Keratinocyte (primary cell): Measurements from ENCODE around the gene MINPP1. TPM values are rescaled to one million over a fixed set of nuclear protein-coding genes. Genes with fewer than 3 reads are reported as not detected.
"Not testable (repeated sequence)": the region's sequence is repeated elsewhere in the genome, so short reads cannot be mapped to it uniquely, and the experiment has no call there.

Source experiments
- DNase-seq: peaks from one replicate; pipeline ENCODE4 v3.0.0-alpha.2; 2011; ENCODE audit warnings: low read depth, missing footprints, low spot score
- FAIRE-seq: peaks from 2 replicates; lab custom pipeline; 2011; peaks lifted over from hg19 to GRCh38; lab: Jason Lieb, UNC
- H2AFZ ChIP-seq: 2 replicates; pipeline ENCODE4 v1.6.0; 2012; ENCODE audit warnings: low read length, control low read depth, inconsistent platforms; ENCODE audit not compliant: control insufficient read depth
- H3K27ac ChIP-seq: 2 replicates; pipeline ENCODE4 v1.5.1; 2011; ENCODE audit warnings: low read length; ENCODE audit not compliant: control insufficient read depth, insufficient read depth
- H3K27me3 ChIP-seq: 3 replicates; pipeline ENCODE4 v1.6.0; 2011; ENCODE audit warnings: low read length; ENCODE audit not compliant: control insufficient read depth, insufficient read depth; ENCODE audit errors: extremely low read depth
- H3K36me3 ChIP-seq, 2 experiments: 2 replicates in 1 of 2; 3 replicates in 1 of 2; pipeline ENCODE4 v1.5.1; 2011; ENCODE audit warnings: low read length in 2 of 2, mild to moderate bottlenecking in 1 of 2; ENCODE audit not compliant: control insufficient read depth in 2 of 2, insufficient read depth in 2 of 2; ENCODE audit errors: extremely low read depth in 1 of 2
- H3K4me1 ChIP-seq: 3 replicates; pipeline ENCODE4 v1.5.1; 2011; ENCODE audit warnings: low read length; ENCODE audit not compliant: control insufficient read depth, insufficient read depth; ENCODE audit errors: extremely low read depth
- H3K4me2 ChIP-seq: 3 replicates; pipeline ENCODE4 v1.6.0; 2011; ENCODE audit warnings: low read depth, low read length; ENCODE audit not compliant: control insufficient read depth, insufficient read depth; ENCODE audit errors: extremely low read depth
- H3K4me3 ChIP-seq, 3 experiments: fragments of 200-600 bp in 1 of 3; sonication (generic) in 1 of 3; 2 replicates in 2 of 3; 3 replicates in 1 of 3; pipeline ENCODE4 v1.5.1; 2011 to 2016; ENCODE audit warnings: low read length in 3 of 3, mild to moderate bottlenecking in 3 of 3, control low read depth in 2 of 3, inconsistent platforms in 1 of 3, low read depth in 1 of 3, mixed read lengths in 1 of 3, mixed run types in 1 of 3, moderate library complexity in 1 of 3; ENCODE audit not compliant: control insufficient read depth in 2 of 3, insufficient read depth in 2 of 3; ENCODE audit errors: extremely low read depth in 1 of 3
- H3K79me2 ChIP-seq: 2 replicates; pipeline ENCODE4 v1.6.0; 2012; ENCODE audit warnings: low read length; ENCODE audit not compliant: control insufficient read depth, insufficient read depth
- H3K9ac ChIP-seq: 3 replicates; pipeline ENCODE4 v1.6.0; 2011; ENCODE audit warnings: low read length; ENCODE audit not compliant: control insufficient read depth, insufficient read depth; ENCODE audit errors: extremely low read depth
- H3K9me1 ChIP-seq: 3 replicates; pipeline ENCODE4 v1.6.0; 2011; ENCODE audit warnings: low read length; ENCODE audit not compliant: control insufficient read depth, insufficient read depth; ENCODE audit errors: extremely low read depth
- H3K9me3 ChIP-seq: 2 replicates; pipeline ENCODE4 v1.5.1; 2012; ENCODE audit warnings: low read depth, low read length; ENCODE audit not compliant: control insufficient read depth
- H4K20me1 ChIP-seq: 3 replicates; pipeline ENCODE4 v1.6.0; 2011; ENCODE audit warnings: low read length; ENCODE audit not compliant: control insufficient read depth, insufficient read depth; ENCODE audit errors: extremely low read depth
- EZH2 ChIP-seq: IDR thresholded peaks from one replicate; pipeline ENCODE4 v1.6.1; 2012; ENCODE audit warnings: inconsistent platforms, mild to moderate bottlenecking, low read length, moderate library complexity
- dilution Hi-C: fragments of 300-500 bp; cut with MboI; formaldehyde crosslinking; loops from one replicate; pipeline ENCODE4 v1.7.0; 2020; ENCODE audit warnings: low sequenced_read_pairs; ENCODE audit not compliant: extremely low pct_ligation_motif_present
- polyA minus RNA-seq, 3 experiments: library from RNA; depleted of rRNA, polyadenylated mRNA; stranded (reverse); fragments of >200 nt; gene quantifications; 1 replicate in 1 of 3; 2 replicates in 1 of 3; 3 replicates in 1 of 3; pipeline ENCODE4 v1.2.3, GENCODE V29; 2011
- polyA plus RNA-seq, 5 experiments: library from polyadenylated mRNA; depleted of rRNA in 3 of 5; stranded (reverse) in 3 of 5; stranded (forward) in 1 of 5; unstranded in 1 of 5; fragments of >200 nt; gene quantifications; 1 replicate in 1 of 5; 2 replicates in 3 of 5; 3 replicates in 1 of 5; pipeline versions ENCODE4 v1.2.1 to v1.2.3, GENCODE V29; 2011 to 2012; ENCODE audit warnings: missing spikeins in 2 of 5, low read depth in 1 of 5, low replicate concordance in 1 of 5
- TF ChIP-seq, protein P1 (sequence below), 3 experiments: IDR thresholded peaks in 1 of 3; conservative IDR thresholded peaks in 1 of 3; optimal IDR thresholded peaks in 1 of 3; 2 replicates in 2 of 3; 3 replicates in 1 of 3; pipeline versions ENCODE3 to v1.5.1; 2011; ENCODE audit warnings: low read length in 3 of 3, mild to moderate bottlenecking in 3 of 3, moderate library complexity in 2 of 3, control low read depth in 1 of 3, inconsistent platforms in 1 of 3; ENCODE audit not compliant: insufficient read depth in 2 of 3; ENCODE audit errors: extremely low read depth in 1 of 3

MINPP1 gene, protein sequence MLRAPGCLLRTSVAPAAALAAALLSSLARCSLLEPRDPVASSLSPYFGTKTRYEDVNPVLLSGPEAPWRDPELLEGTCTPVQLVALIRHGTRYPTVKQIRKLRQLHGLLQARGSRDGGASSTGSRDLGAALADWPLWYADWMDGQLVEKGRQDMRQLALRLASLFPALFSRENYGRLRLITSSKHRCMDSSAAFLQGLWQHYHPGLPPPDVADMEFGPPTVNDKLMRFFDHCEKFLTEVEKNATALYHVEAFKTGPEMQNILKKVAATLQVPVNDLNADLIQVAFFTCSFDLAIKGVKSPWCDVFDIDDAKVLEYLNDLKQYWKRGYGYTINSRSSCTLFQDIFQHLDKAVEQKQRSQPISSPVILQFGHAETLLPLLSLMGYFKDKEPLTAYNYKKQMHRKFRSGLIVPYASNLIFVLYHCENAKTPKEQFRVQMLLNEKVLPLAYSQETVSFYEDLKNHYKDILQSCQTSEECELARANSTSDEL
- 11.5 to 17.7 TPM (median 12.5 TPM) in 3 replicates for polyA plus RNA-seq
- 11.3 TPM for polyA plus RNA-seq (2011; ENCODE audit: low read depth)
- polyA plus RNA-seq (2011; cell fraction: cytosol; rRNA removed), result 6.5 and 13.4 TPM in 2 replicates
- polyA plus RNA-seq (2011; cell fraction: nucleus; rRNA removed), result 18.6 and 22.4 TPM in 2 replicates
- polyA plus RNA-seq (2012; ENCODE audit: low replicate concordance), result 15.9 and 16.3 TPM in 2 replicates
- 2.0 to 8.7 TPM (median 6.0 TPM) in 3 replicates for polyA minus RNA-seq
- 8.2 TPM for polyA minus RNA-seq (2011; cell fraction: cytosol; rRNA and poly(A)+ RNA removed)
- 16.0 and 25.4 TPM in 2 replicates for polyA minus RNA-seq (2011; cell fraction: nucleus; rRNA and poly(A)+ RNA removed)

- Histone ChIP-seq H3K9me3 (no peaks in the 10 kb centered on the region), H3K79me2 (peaks cover 19% of the 10 kb centered on the region), H3K36me3 (no peaks in the 10 kb centered on the region), H3K4me3 (peak within 1 kb of the TSS; percentile 87 to 95 (median 87)), H2AFZ (peak within 1 kb of the TSS; percentile 97), H3K27me3 (no peaks in the 10 kb centered on the region), H3K27ac (peak within 1 kb of the TSS; percentile 68), H3K9me1 (no peaks in the 10 kb centered on the region), H3K4me1 (peaks cover 22% of the 10 kb centered on the region), H3K4me2 (peak within 1 kb of the TSS; percentile 99), H4K20me1 (no peaks in the 10 kb centered on the region), H3K9ac (peak within 1 kb of the TSS; percentile 80)
- TF ChIP-seq EZH2, result no peak
- TF ChIP-seq, protein P1, sequence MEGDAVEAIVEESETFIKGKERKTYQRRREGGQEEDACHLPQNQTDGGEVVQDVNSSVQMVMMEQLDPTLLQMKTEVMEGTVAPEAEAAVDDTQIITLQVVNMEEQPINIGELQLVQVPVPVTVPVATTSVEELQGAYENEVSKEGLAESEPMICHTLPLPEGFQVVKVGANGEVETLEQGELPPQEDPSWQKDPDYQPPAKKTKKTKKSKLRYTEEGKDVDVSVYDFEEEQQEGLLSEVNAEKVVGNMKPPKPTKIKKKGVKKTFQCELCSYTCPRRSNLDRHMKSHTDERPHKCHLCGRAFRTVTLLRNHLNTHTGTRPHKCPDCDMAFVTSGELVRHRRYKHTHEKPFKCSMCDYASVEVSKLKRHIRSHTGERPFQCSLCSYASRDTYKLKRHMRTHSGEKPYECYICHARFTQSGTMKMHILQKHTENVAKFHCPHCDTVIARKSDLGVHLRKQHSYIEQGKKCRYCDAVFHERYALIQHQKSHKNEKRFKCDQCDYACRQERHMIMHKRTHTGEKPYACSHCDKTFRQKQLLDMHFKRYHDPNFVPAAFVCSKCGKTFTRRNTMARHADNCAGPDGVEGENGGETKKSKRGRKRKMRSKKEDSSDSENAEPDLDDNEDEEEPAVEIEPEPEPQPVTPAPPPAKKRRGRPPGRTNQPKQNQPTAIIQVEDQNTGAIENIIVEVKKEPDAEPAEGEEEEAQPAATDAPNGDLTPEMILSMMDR (optimal IDR thresholded peaks at IDR 0.05 in 1 of 3, IDR thresholded peaks at IDR 0.05 in 1 of 3, conservative IDR thresholded peaks at IDR 0.05 in 1 of 3; ENCODE audit: extremely low read depth in 1 of 3, insufficient read depth in 2 of 3, low read length in 3 of 3), result peak in 1 of 3 experiments; percentile 5
- FAIRE-seq (no peak), DNase-seq (peak; percentile 7)
- dilution Hi-C loops, result no loop called here
Observed at GRCh38 chr10:87504640-87505365, at the start of gene MINPP1. TSS of gene MINPP1 (plus strand) at chr10:87504893. CDS start at chr10:87504916, 23 bp downstream.

DNA sequence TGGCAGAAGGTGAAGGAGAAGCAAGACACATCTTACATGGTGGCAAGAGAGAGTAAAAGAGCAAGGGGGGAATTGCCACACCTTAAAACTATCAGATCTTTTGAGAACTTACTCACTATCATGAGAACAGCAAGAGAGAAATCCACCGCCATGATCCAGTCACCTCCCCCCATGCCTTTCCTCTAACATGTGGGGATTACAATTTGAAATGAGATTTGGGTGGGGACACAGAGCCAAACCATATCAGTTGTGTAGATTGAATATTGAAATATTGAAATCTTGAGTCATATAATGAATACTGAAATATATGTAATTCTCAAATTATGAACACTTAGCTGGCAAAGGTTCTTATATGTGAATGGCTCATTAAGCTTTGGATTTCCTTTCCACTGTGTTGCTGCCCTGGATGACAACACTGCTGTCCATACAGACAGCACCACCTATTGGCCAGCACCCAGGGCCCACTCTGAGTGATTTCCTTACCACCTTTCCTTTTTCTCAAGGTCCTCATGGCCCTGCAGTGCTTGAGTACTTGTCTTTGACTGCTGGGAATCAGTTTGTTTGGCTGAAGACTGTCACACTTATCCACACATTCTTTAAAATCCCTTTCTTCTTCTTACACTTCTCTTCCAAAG lies 48.0 kb upstream of the MINPP1 start:
- H3K9ac ChIP-seq, H4K20me1 ChIP-seq, H2AFZ ChIP-seq, H3K79me2 ChIP-seq, H3K27ac ChIP-seq, H3K9me3 ChIP-seq, H3K9me1 ChIP-seq, H3K4me3 ChIP-seq, H3K27me3 ChIP-seq, H3K4me2 ChIP-seq, H3K36me3 ChIP-seq, dilution Hi-C loops, H3K4me1 ChIP-seq, DNase-seq, FAIRE-seq: not testable (repeated sequence)

- H3K4me2 ChIP-seq, dilution Hi-C loops, H2AFZ ChIP-seq, DNase-seq, H4K20me1 ChIP-seq, H3K27me3 ChIP-seq, H3K27ac ChIP-seq, H3K36me3 ChIP-seq, H3K4me3 ChIP-seq, H3K9ac ChIP-seq, FAIRE-seq, H3K9me1 ChIP-seq, H3K79me2 ChIP-seq, H3K4me1 ChIP-seq, H3K9me3 ChIP-seq: not testable (repeated sequence)
Observed at GRCh38 chr10:87461751-87462150, 42.9 kb upstream of the MINPP1 start.
